T-helper 2 cell treated with Interferon-gamma antibody and Interleukin-4, amounts not matched to agents 5 μg/mL and 100 μg/mL, for 36 hours (primary cell): ENCODE data around the gene FBXW9.
A peak's percentile ranks its signal among the peaks of the same experiment; 100 is the strongest.
"Not testable (repeated sequence)": the region's sequence is repeated elsewhere in the genome, so short reads cannot be mapped to it uniquely, and the experiment has no call there.

Source experiments
- DNase-seq: peaks from one replicate; pipeline ENCODE4 v3.0.0; 2021; ENCODE audit warnings: low spot score
- H3K27ac Mint-ChIP-seq: one replicate; pipeline ENCODE4 v1.8.0; 2021; ENCODE audit warnings: mild to moderate bottlenecking, mixed read lengths
- H3K27me3 Mint-ChIP-seq: one replicate; pipeline ENCODE4 v1.8.0; 2021; ENCODE audit warnings: low read depth, mixed read lengths
- H3K36me3 Mint-ChIP-seq: one replicate; pipeline ENCODE4 v1.8.0; 2021; ENCODE audit warnings: low read depth, mixed read lengths
- H3K4me1 Mint-ChIP-seq: one replicate; pipeline ENCODE4 v1.8.0; 2021; ENCODE audit warnings: low read depth, mixed read lengths
- H3K4me3 Mint-ChIP-seq: one replicate; pipeline ENCODE4 v1.8.0; 2022; ENCODE audit warnings: mild to moderate bottlenecking, moderate library complexity, mixed read lengths
- H3K9me3 Mint-ChIP-seq: one replicate; pipeline ENCODE4 v1.8.0; 2021; ENCODE audit warnings: mixed read lengths

The FBXW9 gene

DNA sequence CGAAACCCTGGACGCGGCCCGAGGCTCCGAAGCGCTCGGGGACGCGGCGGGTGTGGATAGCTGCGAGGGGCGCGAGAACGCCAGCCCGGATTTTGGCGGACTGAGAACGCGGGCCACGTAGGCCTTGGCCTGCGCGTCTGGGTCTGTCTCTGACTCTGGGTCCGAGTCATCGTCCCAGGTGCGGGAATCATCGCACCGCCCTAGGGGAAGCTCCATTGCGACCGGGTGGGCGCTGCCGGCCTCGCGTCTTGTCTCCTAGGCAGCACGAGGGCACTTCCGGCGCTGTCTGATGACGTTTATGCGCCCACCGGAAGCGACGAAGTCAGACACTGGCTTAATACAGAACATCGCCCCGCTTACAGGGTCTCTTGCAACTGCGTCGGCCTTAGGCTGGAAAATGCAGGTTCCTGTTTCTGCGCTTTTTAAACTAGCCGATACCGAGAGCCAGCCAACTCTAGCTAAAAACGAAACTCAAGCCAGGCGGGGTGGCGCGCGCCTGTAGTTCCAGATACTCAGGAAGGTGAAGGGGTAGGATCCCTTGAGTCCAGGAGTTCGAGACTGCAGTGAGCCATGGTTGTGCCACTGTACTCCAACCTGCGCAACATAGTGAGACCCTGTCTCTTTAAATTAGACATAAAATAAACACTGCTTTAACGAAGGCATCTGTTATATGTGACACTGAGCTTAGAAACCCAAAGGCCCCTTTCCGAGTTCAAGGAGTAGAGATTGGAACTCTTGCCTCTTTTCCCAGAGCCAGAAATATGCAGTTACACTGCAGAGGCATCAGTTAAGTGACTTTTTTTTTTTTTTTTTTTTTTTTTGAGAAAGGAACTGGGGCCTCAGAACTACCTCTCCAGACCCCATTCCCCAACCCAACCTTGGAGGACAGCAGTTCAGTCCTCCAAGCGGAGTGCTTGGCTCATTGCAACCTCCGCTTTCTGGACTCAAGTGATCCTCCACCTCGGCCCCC, at the start of gene FBXW9:
TSS of gene FBXW9 (minus strand) at position 266 of the 970 bp plus-strand sequence. CDS start at position 216, 50 bp downstream.
- H3K36me3 Mint-ChIP-seq: peaks cover 18% of the 10 kb centered on the region
- peak within 1 kb of the TSS; percentile 94 for H3K4me3 Mint-ChIP-seq
- DNase-seq: peak; percentile 95
- H3K9me3 Mint-ChIP-seq: no peaks in the 10 kb centered on the region
- no peaks in the 10 kb centered on the region for H3K27me3 Mint-ChIP-seq
- peak within 1 kb of the TSS; percentile 96 for H3K27ac Mint-ChIP-seq
- H3K4me1 Mint-ChIP-seq: peaks cover 4% of the 10 kb centered on the region

DNA sequence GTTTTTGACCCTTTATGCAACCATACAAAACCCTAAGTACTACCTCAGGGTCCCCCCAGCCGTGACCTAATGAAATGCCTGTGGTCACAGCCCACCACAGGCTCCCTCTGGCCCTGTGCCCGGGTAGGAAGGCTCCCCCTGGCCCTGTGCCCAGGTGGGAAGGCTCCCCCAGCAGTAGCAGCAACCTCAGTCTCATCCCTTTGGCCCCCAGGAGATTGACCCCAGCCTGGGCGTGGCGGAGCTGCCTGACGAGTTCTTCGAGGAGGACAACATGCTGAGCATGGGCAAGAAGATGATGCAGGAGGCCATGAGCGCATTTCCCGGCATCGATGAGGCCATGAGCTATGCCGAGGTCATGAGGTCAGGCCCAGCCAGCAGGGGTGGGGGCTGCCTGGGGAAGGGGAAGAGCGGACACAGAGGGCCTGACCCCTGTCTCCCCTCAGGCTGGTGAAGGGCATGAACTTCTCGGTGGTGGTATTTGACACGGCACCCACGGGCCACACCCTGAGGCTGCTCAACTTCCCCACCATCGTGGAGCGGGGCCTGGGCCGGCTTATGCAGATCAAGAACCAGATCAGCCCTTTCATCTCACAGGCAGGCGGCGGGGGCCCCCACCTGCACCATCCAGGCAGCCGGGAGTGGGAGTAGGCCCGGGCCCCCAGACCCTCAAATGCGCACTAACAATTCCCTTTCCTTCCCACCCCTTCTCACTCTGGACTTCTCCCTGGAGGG, 48.9 kb upstream of the FBXW9 start:
- DNase-seq: no peak
- no peak overlapping the region for H3K27ac Mint-ChIP-seq
- peaks cover 6% of the 10 kb centered on the region for H3K9me3 Mint-ChIP-seq
- H3K4me3 Mint-ChIP-seq: no peak overlapping the region
- H3K4me1 Mint-ChIP-seq: peaks cover 4% of the 10 kb centered on the region
- peaks cover 3% of the 10 kb centered on the region for H3K27me3 Mint-ChIP-seq
- H3K36me3 Mint-ChIP-seq: peaks cover 45% of the 10 kb centered on the region

DNA sequence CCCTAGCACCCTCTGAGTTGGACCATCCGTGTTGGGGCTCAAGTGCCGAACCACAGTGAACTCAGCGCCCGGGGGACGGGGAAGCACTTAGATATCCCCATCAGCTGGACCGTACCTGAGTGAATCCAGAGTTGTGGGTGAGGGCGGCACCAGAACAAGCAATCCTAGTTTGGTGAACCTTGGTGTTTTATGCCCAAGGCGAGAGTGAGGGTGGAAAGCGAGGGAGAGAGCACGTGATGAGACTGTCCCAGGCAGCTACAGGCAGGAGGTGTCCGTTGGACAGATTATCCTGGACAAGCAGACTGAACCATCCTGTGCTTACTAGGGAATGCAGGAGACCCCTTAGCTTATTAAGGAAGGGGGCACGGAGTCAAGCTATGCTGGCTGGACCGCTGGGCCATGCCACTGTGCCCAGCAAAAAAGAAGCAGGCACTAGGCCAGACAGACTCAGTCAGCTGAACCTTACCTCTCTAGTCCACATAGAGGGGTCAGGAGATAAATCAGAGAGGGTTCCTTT, 41.5 kb upstream of the FBXW9 start:
- H3K9me3 Mint-ChIP-seq: no peaks in the 10 kb centered on the region

DNA sequence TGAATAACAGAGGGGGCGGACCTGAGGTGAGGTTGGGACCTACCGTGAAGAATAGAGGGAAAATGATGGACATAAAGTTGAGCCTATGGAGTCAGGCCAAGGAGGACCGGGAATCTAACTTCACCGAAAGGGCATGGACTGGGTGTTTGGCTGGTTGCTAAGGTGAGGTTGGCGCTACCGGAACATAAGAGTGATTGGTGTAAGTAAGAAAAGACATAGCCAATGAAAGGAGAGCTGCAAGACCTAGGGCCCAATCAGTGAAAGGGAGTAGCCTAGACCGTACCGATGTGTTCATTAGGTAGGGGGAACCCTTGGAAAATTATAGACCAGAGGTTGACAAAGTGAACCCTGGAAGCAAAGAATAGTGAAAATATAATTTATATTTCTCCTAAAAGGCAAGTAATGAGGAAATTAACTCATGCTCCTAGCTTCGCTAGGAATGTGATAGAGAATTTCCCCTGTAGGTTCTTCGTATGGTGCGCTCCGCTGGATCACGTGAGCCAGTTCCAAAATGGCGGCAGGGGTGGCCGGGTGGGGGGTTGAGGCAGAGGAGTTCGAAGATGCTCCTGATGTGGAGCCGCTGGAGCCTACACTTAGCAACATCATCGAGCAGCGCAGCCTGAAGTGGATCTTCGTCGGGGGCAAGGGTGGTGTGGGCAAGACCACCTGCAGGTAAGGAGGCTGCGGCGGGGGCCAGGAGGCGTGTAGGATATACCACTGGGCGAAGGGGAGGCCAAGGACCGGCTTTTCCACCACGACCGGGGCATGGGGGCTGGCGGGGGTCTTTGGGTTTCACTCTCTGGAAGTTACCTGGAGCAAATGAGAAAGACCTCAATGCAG, 40.8 kb upstream of the FBXW9 start, which contains the start of gene GET3:
TSS of gene GET3 (plus strand) at position 503 of the 840 bp plus-strand sequence. CDS start at position 512, 9 bp downstream.
- peak; percentile 80 for DNase-seq
- peak within 1 kb of the TSS; percentile 100 for H3K4me3 Mint-ChIP-seq
- H3K27me3 Mint-ChIP-seq: no peaks in the 10 kb centered on the region
- peak within 1 kb of the TSS; percentile 97 for H3K27ac Mint-ChIP-seq
- peaks cover 27% of the 10 kb centered on the region for H3K4me1 Mint-ChIP-seq
- no peaks in the 10 kb centered on the region for H3K9me3 Mint-ChIP-seq
- H3K36me3 Mint-ChIP-seq: peaks cover 30% of the 10 kb centered on the region

More for the DNA sequence above, 41.5 kb upstream of the FBXW9 start:
- H3K36me3 Mint-ChIP-seq: peaks cover 28% of the 10 kb centered on the region
- DNase-seq: no peak
- H3K4me3 Mint-ChIP-seq: peak overlapping the region; percentile 100
- no peaks in the 10 kb centered on the region for H3K27me3 Mint-ChIP-seq
- H3K4me1 Mint-ChIP-seq: peaks cover 25% of the 10 kb centered on the region
- peak overlapping the region; percentile 57 for H3K27ac Mint-ChIP-seq

DNA sequence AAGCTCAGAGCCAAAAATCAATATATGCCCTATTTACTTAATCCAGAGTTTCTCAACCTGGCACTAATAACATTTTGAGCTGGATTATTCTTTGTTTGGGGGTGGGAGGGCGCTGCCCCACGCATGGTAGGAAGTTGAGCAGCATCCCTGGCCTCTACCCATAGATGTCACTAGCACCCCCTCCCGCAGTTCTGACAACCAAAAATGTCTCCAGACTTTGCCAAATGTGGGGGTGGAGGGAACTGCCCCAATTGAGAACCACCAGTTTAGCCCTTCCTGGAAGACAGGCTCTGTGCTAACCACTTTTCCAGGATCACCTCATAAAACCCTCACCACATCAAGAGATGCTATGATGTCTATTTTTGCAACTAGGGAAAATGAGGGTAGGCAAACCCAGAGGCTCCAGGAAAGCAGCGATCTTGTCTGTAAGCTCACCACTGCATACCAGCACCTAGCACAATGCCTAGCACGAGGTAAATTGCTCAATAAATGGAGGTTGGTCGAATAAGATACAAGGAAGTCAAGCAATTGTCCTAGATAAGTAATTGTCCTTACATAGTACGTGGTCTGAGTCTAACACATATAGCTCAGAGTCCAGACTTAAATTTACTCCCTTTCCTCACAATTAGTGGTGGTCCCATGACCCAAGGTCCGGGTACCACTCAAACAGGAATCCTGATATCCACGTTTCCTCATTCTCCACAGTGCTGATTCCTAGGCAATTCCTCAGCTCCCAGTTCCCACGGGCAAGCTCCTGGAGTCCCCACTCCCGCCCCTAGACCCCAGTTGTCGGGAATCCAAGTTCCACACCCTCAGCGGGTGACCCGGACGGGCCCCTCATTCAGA, 37.2 kb upstream of the FBXW9 start:
- H3K36me3 Mint-ChIP-seq: peaks cover 41% of the 10 kb centered on the region
- peak overlapping the region; percentile 87 for H3K27ac Mint-ChIP-seq
- H3K4me1 Mint-ChIP-seq: peaks cover 29% of the 10 kb centered on the region
- peak; percentile 66 for DNase-seq
- H3K4me3 Mint-ChIP-seq: peak overlapping the region; percentile 85
- no peaks in the 10 kb centered on the region for H3K27me3 Mint-ChIP-seq
- no peaks in the 10 kb centered on the region for H3K9me3 Mint-ChIP-seq

DNA sequence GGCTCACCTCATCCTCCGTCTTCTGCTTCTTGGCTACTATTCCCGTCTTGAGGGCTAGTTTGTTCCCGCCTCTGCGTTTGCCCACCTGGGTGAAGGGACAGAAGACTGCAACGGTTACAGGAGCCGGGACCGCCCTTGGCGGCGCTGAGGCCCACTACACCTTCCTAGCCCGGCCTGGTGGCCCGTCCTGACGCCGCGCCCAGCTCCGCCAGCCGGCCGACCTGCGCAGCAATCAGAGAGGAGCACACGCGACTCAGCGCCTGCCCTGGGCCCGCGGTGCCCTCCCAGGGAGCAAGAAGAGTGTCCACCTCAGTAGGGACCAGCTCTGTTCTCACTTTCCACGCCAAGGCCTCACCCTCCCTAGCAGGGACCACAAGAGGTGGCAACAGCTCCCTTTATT, 34.9 kb upstream of the FBXW9 start:
- H3K9me3 Mint-ChIP-seq: no peaks in the 10 kb centered on the region
- no peak for DNase-seq
- H3K4me1 Mint-ChIP-seq: peaks cover 14% of the 10 kb centered on the region
- H3K36me3 Mint-ChIP-seq: peaks cover 48% of the 10 kb centered on the region
- no peak overlapping the region for H3K4me3 Mint-ChIP-seq
- no peak overlapping the region for H3K27ac Mint-ChIP-seq
- H3K27me3 Mint-ChIP-seq: no peaks in the 10 kb centered on the region

DNA sequence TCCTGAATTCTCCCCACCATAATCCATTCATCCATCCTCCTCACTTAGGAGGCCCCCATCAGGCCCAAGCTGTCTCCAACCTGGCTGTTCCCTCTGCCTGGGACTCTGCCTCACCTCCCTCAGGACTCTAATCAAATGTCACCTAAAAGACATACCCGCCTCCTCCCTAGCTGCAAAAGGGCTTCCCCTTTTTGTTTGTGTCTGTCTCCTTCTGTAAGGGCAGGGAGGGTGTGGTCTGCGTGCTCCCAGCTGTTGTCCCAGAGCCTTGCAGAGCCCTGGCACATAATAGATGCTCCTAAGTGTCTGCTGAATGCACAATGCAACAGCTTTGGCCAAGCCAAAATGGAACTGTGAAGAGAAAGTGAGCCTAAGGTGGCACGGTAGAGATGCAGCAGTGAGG, 33.6 kb upstream of the FBXW9 start:
- Mint-ChIP-seq H3K4me1 (peaks cover 14% of the 10 kb centered on the region), H3K36me3 (peaks cover 48% of the 10 kb centered on the region), H3K27ac (no peak overlapping the region), H3K9me3 (no peaks in the 10 kb centered on the region), H3K27me3 (no peaks in the 10 kb centered on the region), H3K4me3 (no peak overlapping the region)
- no peak for DNase-seq

DNA sequence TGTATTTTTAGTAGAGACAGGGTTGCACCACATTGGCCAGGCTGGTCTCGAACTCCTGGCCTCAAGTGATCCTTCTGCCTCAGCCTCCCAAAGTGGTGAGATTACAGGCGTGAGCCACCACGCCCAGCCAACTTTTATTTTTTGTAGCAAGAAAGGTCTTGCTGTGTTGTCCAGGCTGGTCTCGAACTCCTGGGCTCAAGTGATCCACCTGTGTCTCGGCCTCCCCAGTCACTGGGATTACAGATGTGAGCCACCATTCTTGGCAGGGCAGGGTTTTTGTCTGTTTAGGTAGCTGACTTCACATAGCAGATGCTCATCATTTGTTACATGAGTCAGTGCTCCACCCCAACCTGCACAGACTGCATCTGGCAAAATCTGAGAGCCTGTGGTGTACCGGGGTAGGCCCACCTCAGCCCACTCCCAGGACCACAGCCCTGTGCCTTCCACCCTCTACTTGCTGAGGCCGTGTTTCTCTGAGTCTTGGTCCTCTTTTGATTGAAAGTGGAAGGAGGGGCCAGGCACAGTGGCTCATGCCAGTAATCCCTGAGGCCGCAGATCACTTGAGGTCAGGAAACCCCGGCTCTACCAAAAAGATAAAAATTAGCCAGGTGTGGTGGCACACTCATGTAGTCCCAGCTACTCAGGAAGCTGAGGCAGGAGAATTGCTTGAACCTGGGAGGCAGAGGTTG, 31.5 kb upstream of the FBXW9 start:
- no peak for DNase-seq
- Mint-ChIP-seq H3K27me3 (no peaks in the 10 kb centered on the region), H3K36me3 (peaks cover 39% of the 10 kb centered on the region)

DNA sequence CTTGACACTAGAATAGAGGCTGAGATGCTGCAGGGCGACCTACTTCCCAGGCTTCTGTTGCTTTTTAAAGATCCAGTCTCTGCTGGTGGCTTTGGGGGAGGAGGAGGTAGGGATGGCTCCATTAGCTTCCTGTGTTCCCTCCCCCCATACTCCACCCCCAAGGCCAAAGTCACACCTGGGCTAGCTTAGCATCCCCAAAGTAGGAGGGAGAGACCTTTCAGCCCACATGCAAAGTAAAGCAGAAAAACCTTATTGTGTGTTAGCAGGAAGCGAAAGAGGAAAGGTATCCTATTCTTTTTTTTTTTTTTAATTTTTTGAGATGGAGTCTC, 30.5 kb upstream of the FBXW9 start:
- Mint-ChIP-seq H3K27me3 (no peaks in the 10 kb centered on the region), H3K36me3 (peaks cover 37% of the 10 kb centered on the region), H3K9me3 (no peaks in the 10 kb centered on the region), H3K4me3 (no peak overlapping the region), H3K4me1 (peaks cover 11% of the 10 kb centered on the region), H3K27ac (no peak overlapping the region)
- no peak for DNase-seq

More for the DNA sequence above, 31.5 kb upstream of the FBXW9 start:
- no peak overlapping the region for H3K4me3 Mint-ChIP-seq
- no peak overlapping the region for H3K27ac Mint-ChIP-seq
- no peaks in the 10 kb centered on the region for H3K9me3 Mint-ChIP-seq
- H3K4me1 Mint-ChIP-seq: peaks cover 14% of the 10 kb centered on the region

DNA sequence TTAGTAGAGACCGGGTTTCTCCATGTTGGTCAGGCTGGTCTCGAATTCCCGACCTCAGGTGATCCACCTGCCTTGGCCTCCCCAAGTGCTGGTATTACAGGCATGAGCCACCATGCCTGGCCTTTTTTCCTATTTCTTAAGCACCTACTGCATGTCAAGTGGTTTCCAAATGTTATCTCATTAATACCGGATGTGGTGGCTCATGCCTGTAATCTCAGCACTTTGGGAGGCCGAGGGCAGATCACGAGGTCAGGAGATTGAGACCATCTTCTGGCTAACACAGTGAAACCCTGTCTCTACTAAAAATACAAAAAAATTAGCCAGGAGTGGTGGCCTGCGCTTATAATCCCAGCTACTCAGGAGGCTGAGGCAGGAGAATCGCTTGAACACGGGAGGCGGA, 29.2 kb upstream of the FBXW9 start:
- DNase-seq, H3K9me3 Mint-ChIP-seq, H3K27ac Mint-ChIP-seq, H3K27me3 Mint-ChIP-seq, H3K4me3 Mint-ChIP-seq: not testable (repeated sequence)
- H3K4me1 Mint-ChIP-seq: peaks cover 16% of the 10 kb centered on the region
- H3K36me3 Mint-ChIP-seq: peaks cover 39% of the 10 kb centered on the region

DNA sequence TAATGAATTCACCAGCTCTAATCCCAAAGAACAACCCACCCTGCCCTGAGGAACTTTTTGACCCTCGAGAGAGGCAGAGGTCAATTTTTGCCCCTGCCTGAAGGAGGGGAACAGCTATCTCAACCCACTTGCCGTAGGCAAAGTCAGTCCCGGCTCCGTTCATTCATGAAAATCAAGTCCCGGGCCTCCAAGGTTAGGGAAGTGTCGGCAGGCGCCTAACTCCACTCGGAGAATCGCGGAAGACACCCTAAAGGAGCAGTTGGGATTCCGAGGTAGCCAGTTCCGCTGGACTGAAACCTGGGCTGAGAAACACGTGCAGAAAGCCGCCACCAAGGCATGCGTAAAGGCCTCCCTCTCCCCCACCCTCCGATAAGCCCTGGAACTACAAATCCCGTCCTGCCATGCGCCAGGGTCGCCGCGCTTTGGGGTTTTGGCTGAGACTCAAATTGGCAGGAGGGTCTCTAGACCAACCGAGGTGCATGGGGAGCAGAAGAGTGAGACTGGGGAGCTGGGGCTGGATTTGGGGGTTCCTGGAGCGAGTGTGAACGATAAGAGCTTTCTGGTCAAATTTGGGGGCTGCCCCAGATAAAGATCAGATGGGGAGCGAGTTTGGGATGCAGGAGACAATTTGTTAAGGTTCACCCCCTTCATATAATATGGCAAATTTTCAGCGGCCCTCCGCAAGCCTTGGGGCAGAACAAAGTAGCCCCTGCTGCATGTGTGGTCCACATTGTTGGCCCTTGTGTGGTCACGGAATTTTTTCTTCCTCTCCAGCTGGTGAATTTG, 27.4 kb upstream of the FBXW9 start, which contains the start of gene TNPO2:
TSS of gene TNPO2 (minus strand) at position 292 of the 786 bp plus-strand sequence. CDS start 2,955 bp downstream, outside the sequence.
- peak; percentile 74 for DNase-seq
- Mint-ChIP-seq H3K36me3 (peaks cover 28% of the 10 kb centered on the region), H3K9me3 (no peaks in the 10 kb centered on the region), H3K4me1 (peaks cover 14% of the 10 kb centered on the region), H3K27ac (peak within 1 kb of the TSS; percentile 79), H3K4me3 (peak within 1 kb of the TSS; percentile 89), H3K27me3 (no peaks in the 10 kb centered on the region)

DNA sequence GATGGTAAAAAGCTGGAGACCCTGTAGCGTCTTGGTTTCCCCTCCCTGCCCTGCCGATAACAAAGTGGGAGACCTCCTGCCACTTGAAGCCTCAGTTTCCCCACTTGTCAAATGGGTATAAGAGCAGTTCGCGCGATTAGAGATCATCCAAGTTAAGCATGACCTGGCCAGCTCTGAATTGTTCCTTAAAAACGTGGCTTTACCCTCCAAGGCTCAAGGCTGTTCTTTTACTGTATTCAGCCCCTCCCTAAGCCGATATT, 26.9 kb upstream of the FBXW9 start:
- Mint-ChIP-seq H3K9me3 (no peaks in the 10 kb centered on the region), H3K36me3 (peaks cover 30% of the 10 kb centered on the region), H3K4me1 (peaks cover 14% of the 10 kb centered on the region), H3K27ac (peak overlapping the region; percentile 79), H3K27me3 (no peaks in the 10 kb centered on the region), H3K4me3 (peak overlapping the region; percentile 89)
- DNase-seq: no peak
